HepG2 (cell line): ENCODE data around the gene ERBB3. TPM values are rescaled to one million over a fixed set of nuclear protein-coding genes. Genes with fewer than 3 reads are reported as not detected.

Source experiments
- GATAD2A ChIP-seq: IDR thresholded peaks from 2 replicates; pipeline ENCODE4 v1.6.1; 2016
- GPN1 ChIP-seq: sonication (generic); formaldehyde crosslinking; IDR thresholded peaks from 2 replicates; pipeline ENCODE4 v1.5.1; 2020; ENCODE audit warnings: missing genetic modification reagents, borderline replicate concordance
- MYC ChIP-seq: sonication (generic); formaldehyde crosslinking; IDR thresholded peaks from 2 replicates; pipeline ENCODE4 v1.9.0; 2021; ENCODE audit warnings: missing genetic modification reagents, borderline replicate concordance
- PAX8 ChIP-seq: sonication (generic); formaldehyde crosslinking; IDR thresholded peaks from 2 replicates; pipeline ENCODE4 v1.8.0; 2022; ENCODE audit warnings: mild to moderate bottlenecking, missing genetic modification reagents, borderline replicate concordance
- REL ChIP-seq: sonication (generic); formaldehyde crosslinking; conservative IDR thresholded peaks from 2 replicates; pipeline ENCODE4 v1.8.0; 2022; ENCODE audit warnings: mild to moderate bottlenecking, missing genetic modification reagents, moderate library complexity
- TAF1 ChIP-seq: sonication (generic); formaldehyde crosslinking; IDR thresholded peaks from 2 replicates; pipeline ENCODE4 v1.4.0; 2020; ENCODE audit warnings: missing genetic modification reagents
- TOPORS ChIP-seq: sonication (generic); formaldehyde crosslinking; IDR thresholded peaks from 2 replicates; pipeline ENCODE4 v1.8.0; 2023; ENCODE audit warnings: mild to moderate bottlenecking, missing genetic modification reagents
- TP53 ChIP-seq: sonication (generic); formaldehyde crosslinking; conservative IDR thresholded peaks from 2 replicates; pipeline ENCODE4 v1.4.0; 2020; ENCODE audit warnings: missing genetic modification reagents
- WIZ ChIP-seq: sonication (generic); formaldehyde crosslinking; IDR thresholded peaks from 2 replicates; pipeline ENCODE4 v1.5.1; 2020; ENCODE audit warnings: mild to moderate bottlenecking, missing genetic modification reagents
- ZFP41 ChIP-seq: sonication (generic); formaldehyde crosslinking; IDR thresholded peaks from 2 replicates; pipeline ENCODE4 v1.4.0; 2020; ENCODE audit warnings: mild to moderate bottlenecking, missing genetic modification reagents, borderline replicate concordance
- ZNF264 ChIP-seq: sonication (generic); formaldehyde crosslinking; IDR thresholded peaks from 2 replicates; pipeline ENCODE4 v1.4.0; 2020; ENCODE audit warnings: missing genetic modification reagents
- ZNF570 ChIP-seq: sonication (generic); formaldehyde crosslinking; IDR thresholded peaks from 2 replicates; pipeline ENCODE4 v1.4.0; 2020; ENCODE audit warnings: mild to moderate bottlenecking, missing genetic modification reagents, borderline replicate concordance
- ZNF713 ChIP-seq: sonication (generic); formaldehyde crosslinking; IDR thresholded peaks from 2 replicates; pipeline ENCODE4 v1.4.0; 2020; ENCODE audit warnings: mild to moderate bottlenecking, missing genetic modification reagents
- polyA plus RNA-seq, 8 experiments: library from polyadenylated mRNA; depleted of rRNA in 3 of 8; stranded (reverse) in 7 of 8; unstranded in 1 of 8; fragments of >200 nt; fragmentation: Illumina TruSeq in 4 of 8; extraction: Trizol in 4 of 8; gene quantifications; 2 replicates each; pipeline versions ENCODE4 v1.2.1 to v1.2.3, GENCODE V29; 2011 to 2016; ENCODE audit warnings: low read depth in 4 of 8, missing spikeins in 1 of 8, mixed read lengths in 1 of 8; ENCODE audit not compliant: insufficient read depth in 1 of 8
- total RNA-seq, 5 experiments: library from RNA; depleted of rRNA; stranded (reverse); fragments of >200 nt; fragmentation: Illumina TruSeq; extraction: Trizol; gene quantifications; 2 replicates each; pipeline ENCODE4 v1.2.3, GENCODE V29; 2016; ENCODE audit warnings: low read depth in 1 of 5
- TF ChIP-seq, protein P1 (sequence below): sonication (generic); formaldehyde crosslinking; IDR thresholded peaks from 2 replicates; pipeline ENCODE4 v1.5.0; 2020; ENCODE audit warnings: mild to moderate bottlenecking, missing genetic modification reagents
- TF ChIP-seq, protein P2 (sequence below): sonication (generic); formaldehyde crosslinking; IDR thresholded peaks from 2 replicates; pipeline ENCODE4 v1.4.0; 2020; ENCODE audit warnings: mild to moderate bottlenecking, low read depth, missing genetic modification reagents
- TF ChIP-seq, protein P3 (sequence below): sonication (generic); formaldehyde crosslinking; IDR thresholded peaks from 2 replicates; pipeline ENCODE4 v1.8.0; 2022; ENCODE audit warnings: mild to moderate bottlenecking, missing genetic modification reagents, moderate library complexity
- TF ChIP-seq, protein P4 (sequence below): sonication (generic); formaldehyde crosslinking; IDR thresholded peaks from 2 replicates; pipeline ENCODE4; 2020; ENCODE audit warnings: missing genetic modification reagents, mild to moderate bottlenecking, borderline replicate concordance
- TF ChIP-seq, protein P5 (sequence below): IDR thresholded peaks from 2 replicates; pipeline ENCODE4 v1.6.1; 2012; ENCODE audit warnings: inconsistent platforms
- TF ChIP-seq, protein P6 (sequence below): sonication (generic); formaldehyde crosslinking; IDR thresholded peaks from 2 replicates; pipeline ENCODE4 v1.8.1; 2022; ENCODE audit warnings: mild to moderate bottlenecking, missing genetic modification reagents

ERBB3 gene
- total and polyA plus RNA-seq, 2 of the 13 experiments (the other 11 are each of a cell fraction or from before 2014, with no cell fraction given): 93.6 to 358 TPM

DNA sequence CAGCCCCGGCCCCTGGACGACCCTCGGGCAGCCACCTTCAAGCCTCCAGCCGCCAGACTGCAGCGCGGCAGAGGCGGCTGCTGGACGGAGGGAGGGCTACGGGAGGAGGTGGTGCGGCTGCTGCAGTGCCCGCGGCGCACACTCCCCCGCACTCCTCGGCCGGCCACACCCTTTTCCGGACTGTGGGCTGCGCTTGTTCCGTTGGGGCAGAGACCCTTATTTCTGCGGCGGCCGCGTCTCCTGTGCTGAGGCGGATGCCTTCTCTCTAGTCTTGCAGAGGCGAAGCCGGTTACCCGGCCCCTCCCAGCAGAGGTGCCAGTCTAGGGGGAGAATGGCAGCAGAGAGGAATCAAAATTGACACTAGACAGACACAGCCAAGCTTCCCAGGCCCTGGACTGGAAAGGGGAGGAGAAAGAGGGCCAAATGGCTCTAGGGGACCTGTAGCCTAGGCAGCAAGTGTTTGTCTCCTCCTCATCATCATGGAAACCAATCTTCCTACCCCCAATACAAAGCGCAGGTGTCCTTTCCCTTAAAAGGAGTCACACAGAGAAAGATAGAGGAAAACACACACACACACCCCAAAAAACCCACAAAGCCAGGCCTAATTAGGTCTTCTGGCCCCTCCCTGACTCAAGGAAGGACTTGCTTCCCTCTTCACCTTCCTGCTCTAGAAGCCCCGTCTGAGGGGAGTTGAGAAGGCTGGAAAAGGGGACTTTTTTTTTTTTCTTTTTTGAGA is 49.4 kb downstream of the ERBB3 start (continued):
- TF ChIP-seq TOPORS (CRISPR knock-in tag) (no peak), MYC (CRISPR knock-in tag) (peak; percentile 39; the same call in 1 of the 2 replicates), TP53 (CRISPR knock-in tag) (no peak), GATAD2A (CRISPR knock-in tag) (0 out of 2 replicates have a peak, but pooled peaks have one; percentile 10), PAX8 (CRISPR knock-in tag) (no peak), GPN1 (no peak), ZNF570 (no peak), WIZ (CRISPR knock-in tag) (0 out of 2 replicates have a peak, but pooled peaks have one; percentile 39), ZFP41 (CRISPR knock-in tag) (no peak), TAF1 (peak; percentile 62; the same call in 1 of the 2 replicates), ZNF713 (CRISPR knock-in tag) (no peak), ZNF264 (no peak), REL (no peak)
- TF ChIP-seq, protein P1, sequence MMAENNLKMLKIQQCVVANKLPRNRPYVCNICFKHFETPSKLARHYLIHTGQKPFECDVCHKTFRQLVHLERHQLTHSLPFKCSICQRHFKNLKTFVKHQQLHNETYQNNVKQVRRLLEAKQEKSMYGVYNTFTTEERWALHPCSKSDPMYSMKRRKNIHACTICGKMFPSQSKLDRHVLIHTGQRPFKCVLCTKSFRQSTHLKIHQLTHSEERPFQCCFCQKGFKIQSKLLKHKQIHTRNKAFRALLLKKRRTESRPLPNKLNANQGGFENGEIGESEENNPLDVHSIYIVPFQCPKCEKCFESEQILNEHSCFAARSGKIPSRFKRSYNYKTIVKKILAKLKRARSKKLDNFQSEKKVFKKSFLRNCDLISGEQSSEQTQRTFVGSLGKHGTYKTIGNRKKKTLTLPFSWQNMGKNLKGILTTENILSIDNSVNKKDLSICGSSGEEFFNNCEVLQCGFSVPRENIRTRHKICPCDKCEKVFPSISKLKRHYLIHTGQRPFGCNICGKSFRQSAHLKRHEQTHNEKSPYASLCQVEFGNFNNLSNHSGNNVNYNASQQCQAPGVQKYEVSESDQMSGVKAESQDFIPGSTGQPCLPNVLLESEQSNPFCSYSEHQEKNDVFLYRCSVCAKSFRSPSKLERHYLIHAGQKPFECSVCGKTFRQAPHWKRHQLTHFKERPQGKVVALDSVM (CRISPR knock-in tag): no peak
- TF ChIP-seq, protein P2, sequence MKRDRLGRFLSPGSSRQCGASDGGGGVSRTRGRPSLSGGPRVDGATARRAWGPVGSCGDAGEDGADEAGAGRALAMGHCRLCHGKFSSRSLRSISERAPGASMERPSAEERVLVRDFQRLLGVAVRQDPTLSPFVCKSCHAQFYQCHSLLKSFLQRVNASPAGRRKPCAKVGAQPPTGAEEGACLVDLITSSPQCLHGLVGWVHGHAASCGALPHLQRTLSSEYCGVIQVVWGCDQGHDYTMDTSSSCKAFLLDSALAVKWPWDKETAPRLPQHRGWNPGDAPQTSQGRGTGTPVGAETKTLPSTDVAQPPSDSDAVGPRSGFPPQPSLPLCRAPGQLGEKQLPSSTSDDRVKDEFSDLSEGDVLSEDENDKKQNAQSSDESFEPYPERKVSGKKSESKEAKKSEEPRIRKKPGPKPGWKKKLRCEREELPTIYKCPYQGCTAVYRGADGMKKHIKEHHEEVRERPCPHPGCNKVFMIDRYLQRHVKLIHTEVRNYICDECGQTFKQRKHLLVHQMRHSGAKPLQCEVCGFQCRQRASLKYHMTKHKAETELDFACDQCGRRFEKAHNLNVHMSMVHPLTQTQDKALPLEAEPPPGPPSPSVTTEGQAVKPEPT (CRISPR knock-in tag): no peak
- TF ChIP-seq, protein P3, sequence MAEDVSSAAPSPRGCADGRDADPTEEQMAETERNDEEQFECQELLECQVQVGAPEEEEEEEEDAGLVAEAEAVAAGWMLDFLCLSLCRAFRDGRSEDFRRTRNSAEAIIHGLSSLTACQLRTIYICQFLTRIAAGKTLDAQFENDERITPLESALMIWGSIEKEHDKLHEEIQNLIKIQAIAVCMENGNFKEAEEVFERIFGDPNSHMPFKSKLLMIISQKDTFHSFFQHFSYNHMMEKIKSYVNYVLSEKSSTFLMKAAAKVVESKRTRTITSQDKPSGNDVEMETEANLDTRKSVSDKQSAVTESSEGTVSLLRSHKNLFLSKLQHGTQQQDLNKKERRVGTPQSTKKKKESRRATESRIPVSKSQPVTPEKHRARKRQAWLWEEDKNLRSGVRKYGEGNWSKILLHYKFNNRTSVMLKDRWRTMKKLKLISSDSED (CRISPR knock-in tag): no peak
- TF ChIP-seq, protein P4, sequence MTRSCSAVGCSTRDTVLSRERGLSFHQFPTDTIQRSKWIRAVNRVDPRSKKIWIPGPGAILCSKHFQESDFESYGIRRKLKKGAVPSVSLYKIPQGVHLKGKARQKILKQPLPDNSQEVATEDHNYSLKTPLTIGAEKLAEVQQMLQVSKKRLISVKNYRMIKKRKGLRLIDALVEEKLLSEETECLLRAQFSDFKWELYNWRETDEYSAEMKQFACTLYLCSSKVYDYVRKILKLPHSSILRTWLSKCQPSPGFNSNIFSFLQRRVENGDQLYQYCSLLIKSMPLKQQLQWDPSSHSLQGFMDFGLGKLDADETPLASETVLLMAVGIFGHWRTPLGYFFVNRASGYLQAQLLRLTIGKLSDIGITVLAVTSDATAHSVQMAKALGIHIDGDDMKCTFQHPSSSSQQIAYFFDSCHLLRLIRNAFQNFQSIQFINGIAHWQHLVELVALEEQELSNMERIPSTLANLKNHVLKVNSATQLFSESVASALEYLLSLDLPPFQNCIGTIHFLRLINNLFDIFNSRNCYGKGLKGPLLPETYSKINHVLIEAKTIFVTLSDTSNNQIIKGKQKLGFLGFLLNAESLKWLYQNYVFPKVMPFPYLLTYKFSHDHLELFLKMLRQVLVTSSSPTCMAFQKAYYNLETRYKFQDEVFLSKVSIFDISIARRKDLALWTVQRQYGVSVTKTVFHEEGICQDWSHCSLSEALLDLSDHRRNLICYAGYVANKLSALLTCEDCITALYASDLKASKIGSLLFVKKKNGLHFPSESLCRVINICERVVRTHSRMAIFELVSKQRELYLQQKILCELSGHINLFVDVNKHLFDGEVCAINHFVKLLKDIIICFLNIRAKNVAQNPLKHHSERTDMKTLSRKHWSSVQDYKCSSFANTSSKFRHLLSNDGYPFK: no peak
- TF ChIP-seq, protein P5, sequence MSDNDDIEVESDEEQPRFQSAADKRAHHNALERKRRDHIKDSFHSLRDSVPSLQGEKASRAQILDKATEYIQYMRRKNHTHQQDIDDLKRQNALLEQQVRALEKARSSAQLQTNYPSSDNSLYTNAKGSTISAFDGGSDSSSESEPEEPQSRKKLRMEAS: 0 out of 2 replicates have a peak, but pooled peaks have one; percentile 36
- TF ChIP-seq, protein P6, sequence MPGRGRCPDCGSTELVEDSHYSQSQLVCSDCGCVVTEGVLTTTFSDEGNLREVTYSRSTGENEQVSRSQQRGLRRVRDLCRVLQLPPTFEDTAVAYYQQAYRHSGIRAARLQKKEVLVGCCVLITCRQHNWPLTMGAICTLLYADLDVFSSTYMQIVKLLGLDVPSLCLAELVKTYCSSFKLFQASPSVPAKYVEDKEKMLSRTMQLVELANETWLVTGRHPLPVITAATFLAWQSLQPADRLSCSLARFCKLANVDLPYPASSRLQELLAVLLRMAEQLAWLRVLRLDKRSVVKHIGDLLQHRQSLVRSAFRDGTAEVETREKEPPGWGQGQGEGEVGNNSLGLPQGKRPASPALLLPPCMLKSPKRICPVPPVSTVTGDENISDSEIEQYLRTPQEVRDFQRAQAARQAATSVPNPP (CRISPR knock-in tag): no peak
